Transverse colon (tissue), 4 donors: ENCODE measurements around the gene SRPK2. TPM values are rescaled to one million over a fixed set of nuclear protein-coding genes. Genes with fewer than 3 reads are reported as not detected.

Experiments
- DNase-seq: peaks from one replicate; pipeline ENCODE4 v3.0.0-alpha.2; 2019
- H3K27ac ChIP-seq, 4 donors: fragments of 200-600 bp; sonication (generic); 2 replicates each; pipeline ENCODE4 v1.5.1; 2016 to 2018; ENCODE audit warnings: inconsistent platforms in 4 of 4
- H3K27me3 ChIP-seq: fragments of 200-600 bp; sonication (generic); 2 replicates; pipeline ENCODE4 v1.5.1; 2017; ENCODE audit warnings: inconsistent platforms
- H3K36me3 ChIP-seq, 4 donors: fragments of 200-600 bp; sonication (generic); 2 replicates each; pipeline ENCODE4 v1.5.1; 2017 to 2019; ENCODE audit warnings: inconsistent platforms in 4 of 4
- H3K4me1 ChIP-seq, 4 donors: fragments of 200-600 bp; sonication (generic); 2 replicates each; pipeline ENCODE4 v1.5.1; 2017 to 2020; ENCODE audit warnings: inconsistent platforms in 4 of 4
- H3K4me3 ChIP-seq, 4 donors: fragments of 200-600 bp; sonication (generic); 1 replicate in 1 of 4; 2 replicates in 3 of 4; pipeline versions ENCODE4 v1.5.1 to v1.6.1; 2017 to 2019; ENCODE audit warnings: inconsistent platforms in 4 of 4
- H3K9me3 ChIP-seq, 2 donors: fragments of 200-600 bp; sonication (generic); 2 replicates each; pipeline ENCODE4 v1.5.1; 2017 to 2019; ENCODE audit warnings: inconsistent platforms in 2 of 2
- EP300 ChIP-seq: sonication (generic); formaldehyde crosslinking; IDR thresholded peaks from one replicate; pipeline ENCODE4 v1.6.1; 2017; ENCODE audit warnings: antibody characterized with exemption, low read depth
- POLR2A ChIP-seq: fragments of 450-650 bp; IDR thresholded peaks from one replicate; pipeline ENCODE4 v1.6.1; 2016; ENCODE audit warnings: antibody characterized with exemption, mild to moderate bottlenecking, moderate library complexity
- POLR2AphosphoS5 ChIP-seq, 3 donors: sonication (generic); formaldehyde crosslinking; IDR thresholded peaks; one replicate each; pipeline ENCODE4 v1.6.1; 2016; ENCODE audit warnings: antibody characterized with exemption in 3 of 3
- WGBS, 2 donors: methylation state at CpG; one replicate each; pipeline ENCODE4 v1.1.5; 2018; ENCODE audit warnings: low coverage in 1 of 2; 5-methylcytosine and 5-hydroxymethylcytosine counted together
- in situ Hi-C, 4 donors: fragments of 200-750 bp; cut with MboI; loops; one replicate each; pipeline versions ENCODE4 v1.15.0 to v1.15.1; 2017; ENCODE audit warnings: low sequenced_read_pairs in 3 of 4, low pct_ligation_motif_present in 1 of 4, low pct_unique_long_range_greater_than_20kb in 1 of 4
- intact Hi-C: fragments of 100-400 bp; cut with DNase I; formaldehyde crosslinking; loops from one replicate; pipeline ENCODE4 v1.15.1; 2023; ENCODE audit warnings: low total_unique reads
- total RNA-seq, 4 donors: library from RNA; depleted of rRNA; stranded (reverse); fragments of >200 nt; gene quantifications; one replicate each; pipeline ENCODE4 v1.1.0, GENCODE V29; 2016
- TF ChIP-seq, protein P1 (sequence below), 5 experiments: fragments of 200-600 bp in 3 of 5; fragments of 450-650 bp in 2 of 5; sonication (generic) in 3 of 5; IDR thresholded peaks; 1 replicate in 2 of 5; 2 replicates in 3 of 5; pipeline ENCODE4 v1.5.1; 2016 to 2017; ENCODE audit warnings: antibody characterized with exemption in 5 of 5, inconsistent platforms in 3 of 5, mild to moderate bottlenecking in 2 of 5, moderate library complexity in 1 of 5

The SRPK2 gene
- total RNA-seq, 4 donors from 2014 or later, result 18.3 to 93.1 (median 43.8) TPM

DNA sequence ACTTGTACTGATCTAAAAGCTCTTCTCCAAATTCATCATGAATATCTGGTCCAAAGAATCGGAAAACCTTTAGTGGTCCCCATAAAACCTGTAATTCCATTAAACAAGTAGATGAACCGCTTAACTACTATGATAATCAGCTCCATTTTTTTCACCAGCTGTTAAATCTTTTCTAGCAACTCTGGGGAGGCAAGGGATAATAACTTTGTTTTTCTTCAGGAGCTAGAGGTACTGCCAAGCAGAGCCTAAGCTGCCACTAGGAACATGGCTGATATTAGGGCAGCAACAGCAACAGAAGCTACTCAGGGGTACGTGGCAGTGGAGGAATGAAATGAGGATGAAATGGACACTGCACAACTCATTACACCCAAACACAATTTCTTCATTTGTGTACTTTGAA, 138.0 kb downstream of the SRPK2 start:
- Histone ChIP-seq H3K9me3 (no peaks in the 10 kb centered on the region), H3K27ac (no peak overlapping the region), H3K36me3 (no peaks in the 10 kb centered on the region), H3K27me3 (no peaks in the 10 kb centered on the region), H3K4me1 (peaks cover 0 to 20% (median 6%) of the 10 kb centered on the region in 4 donors), H3K4me3 (no peak overlapping the region)
- intact Hi-C loops, result no loop called here
- TF ChIP-seq EP300, result no peak
- TF ChIP-seq, protein P1, sequence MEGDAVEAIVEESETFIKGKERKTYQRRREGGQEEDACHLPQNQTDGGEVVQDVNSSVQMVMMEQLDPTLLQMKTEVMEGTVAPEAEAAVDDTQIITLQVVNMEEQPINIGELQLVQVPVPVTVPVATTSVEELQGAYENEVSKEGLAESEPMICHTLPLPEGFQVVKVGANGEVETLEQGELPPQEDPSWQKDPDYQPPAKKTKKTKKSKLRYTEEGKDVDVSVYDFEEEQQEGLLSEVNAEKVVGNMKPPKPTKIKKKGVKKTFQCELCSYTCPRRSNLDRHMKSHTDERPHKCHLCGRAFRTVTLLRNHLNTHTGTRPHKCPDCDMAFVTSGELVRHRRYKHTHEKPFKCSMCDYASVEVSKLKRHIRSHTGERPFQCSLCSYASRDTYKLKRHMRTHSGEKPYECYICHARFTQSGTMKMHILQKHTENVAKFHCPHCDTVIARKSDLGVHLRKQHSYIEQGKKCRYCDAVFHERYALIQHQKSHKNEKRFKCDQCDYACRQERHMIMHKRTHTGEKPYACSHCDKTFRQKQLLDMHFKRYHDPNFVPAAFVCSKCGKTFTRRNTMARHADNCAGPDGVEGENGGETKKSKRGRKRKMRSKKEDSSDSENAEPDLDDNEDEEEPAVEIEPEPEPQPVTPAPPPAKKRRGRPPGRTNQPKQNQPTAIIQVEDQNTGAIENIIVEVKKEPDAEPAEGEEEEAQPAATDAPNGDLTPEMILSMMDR (IDR thresholded peaks at IDR 0.05), result no peak
- TF ChIP-seq POLR2A, result no peak
- no peak for TF ChIP-seq POLR2AphosphoS5 (IDR thresholded peaks at IDR 0.05)
- no peak for DNase-seq
- in situ Hi-C loops, result no loop called here
- 92 to 96% methylated on average over 2 to 3 of the region's 3 CpGs for WGBS, 2 donors

DNA sequence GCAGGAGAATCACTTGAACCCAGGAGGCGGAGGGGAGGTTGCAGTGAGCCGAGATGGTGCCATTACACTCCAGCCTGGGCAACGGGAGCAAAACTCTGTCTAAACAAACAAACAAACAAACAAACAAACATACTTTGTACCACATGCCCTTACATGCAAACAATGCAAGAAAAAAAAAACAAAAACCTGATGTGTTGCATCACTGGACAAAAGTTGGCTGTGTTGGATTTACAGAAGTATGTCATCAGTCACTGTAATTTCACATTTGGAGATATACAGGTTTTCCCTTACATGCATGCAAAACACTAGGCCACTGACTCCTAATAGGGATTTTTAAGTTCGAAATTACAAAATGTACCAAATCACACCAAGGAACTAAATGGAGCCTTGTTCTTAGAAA, 138.5 kb downstream of the SRPK2 start:
- H3K4me3 ChIP-seq, result no peak overlapping the region
- peaks cover 0 to 22% (median 7%) of the 10 kb centered on the region in 4 donors for H3K4me1 ChIP-seq
- H3K36me3 ChIP-seq, result no peaks in the 10 kb centered on the region
- H3K27me3 ChIP-seq, result no peaks in the 10 kb centered on the region
- no peaks in the 10 kb centered on the region for H3K9me3 ChIP-seq
- no peak for TF ChIP-seq POLR2AphosphoS5 (IDR thresholded peaks at IDR 0.05)
- no peak for TF ChIP-seq POLR2A
- TF ChIP-seq, protein P1 (IDR thresholded peaks at IDR 0.05), result no peak
- TF ChIP-seq EP300, result no peak
- in situ Hi-C loops (no loop called here), intact Hi-C loops (no loop called here)
- DNase-seq, result no peak
- no peak overlapping the region for H3K27ac ChIP-seq
- 95 to 100% methylated on average over 1 to 4 of the region's 4 CpGs for WGBS, 2 donors

DNA sequence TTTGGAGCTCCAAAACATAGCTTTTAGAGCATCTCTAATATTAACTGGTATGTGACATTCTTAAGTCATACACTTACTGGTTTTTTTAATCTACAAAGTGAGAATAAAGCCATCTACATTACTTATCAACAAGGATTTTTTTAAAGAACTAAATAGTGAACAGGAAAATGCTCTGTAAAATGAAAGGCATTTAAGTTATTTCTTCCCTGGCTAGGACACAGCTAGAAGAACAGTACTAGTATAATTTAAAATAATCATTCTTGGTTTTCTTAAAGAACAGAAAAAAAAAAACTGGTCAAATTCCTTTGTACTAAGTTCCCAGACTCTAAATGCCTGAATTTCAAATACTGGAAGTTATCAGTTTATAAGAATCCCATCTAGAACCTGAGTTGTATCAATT, 139.5 kb downstream of the SRPK2 start:
- Histone ChIP-seq H3K9me3 (no peaks in the 10 kb centered on the region), H3K27me3 (no peaks in the 10 kb centered on the region), H3K4me3 (no peak overlapping the region), H3K27ac (no peak overlapping the region), H3K36me3 (no peaks in the 10 kb centered on the region), H3K4me1 (peaks cover 0 to 22% (median 7%) of the 10 kb centered on the region in 4 donors)
- intact Hi-C loops, result no loop called here
- TF ChIP-seq POLR2AphosphoS5 (IDR thresholded peaks at IDR 0.05) (no peak), EP300 (no peak), POLR2A (no peak)
- TF ChIP-seq, protein P1 (IDR thresholded peaks at IDR 0.05), result no peak
- DNase-seq, result no peak
- in situ Hi-C loops, result no loop called here

DNA sequence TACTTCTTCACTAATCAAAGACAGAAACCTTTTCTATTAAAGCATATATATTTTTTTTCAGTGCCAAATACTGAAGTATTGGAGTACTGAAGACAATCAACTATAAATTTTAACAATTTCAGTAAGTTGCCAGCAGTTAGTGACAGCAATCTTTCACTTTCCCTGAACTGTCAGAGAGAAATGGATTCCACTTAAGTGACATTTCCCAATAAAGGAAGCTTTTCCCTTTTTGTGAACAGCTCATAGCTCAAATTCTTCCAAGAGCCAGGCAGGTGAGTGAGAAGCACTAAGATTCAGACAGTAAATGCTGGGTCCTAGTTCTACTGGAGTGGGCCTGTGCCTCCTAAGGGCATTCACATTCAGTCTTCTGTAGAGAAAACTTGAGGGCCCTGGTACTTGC, 142.0 kb downstream of the SRPK2 start:
- Histone ChIP-seq H3K9me3 (no peaks in the 10 kb centered on the region), H3K27ac (no peak overlapping the region)
- in situ Hi-C loops, result no loop called here

More for the DNA sequence above, 142.0 kb downstream of the SRPK2 start:
- Histone ChIP-seq H3K4me1 (peaks cover 0 to 15% (median 4%) of the 10 kb centered on the region in 4 donors), H3K27me3 (no peaks in the 10 kb centered on the region), H3K36me3 (no peaks in the 10 kb centered on the region), H3K4me3 (no peak overlapping the region)
- intact Hi-C loops, result no loop called here
- TF ChIP-seq, protein P1 (IDR thresholded peaks at IDR 0.05), result no peak
- TF ChIP-seq POLR2AphosphoS5 (IDR thresholded peaks at IDR 0.05) (no peak), POLR2A (no peak), EP300 (no peak)
- no peak for DNase-seq
